GM12872 (cell line): ENCODE measurements around the gene CEP55.

ENCODE experiments used
- TF ChIP-seq, protein P1 (sequence below): IDR thresholded peaks from 3 replicates; pipeline ENCODE4 v1.5.1; 2011; ENCODE audit warnings: low read depth, mild to moderate bottlenecking, low read length, moderate library complexity; ENCODE audit not compliant: insufficient read depth

CEP55 gene

DNA sequence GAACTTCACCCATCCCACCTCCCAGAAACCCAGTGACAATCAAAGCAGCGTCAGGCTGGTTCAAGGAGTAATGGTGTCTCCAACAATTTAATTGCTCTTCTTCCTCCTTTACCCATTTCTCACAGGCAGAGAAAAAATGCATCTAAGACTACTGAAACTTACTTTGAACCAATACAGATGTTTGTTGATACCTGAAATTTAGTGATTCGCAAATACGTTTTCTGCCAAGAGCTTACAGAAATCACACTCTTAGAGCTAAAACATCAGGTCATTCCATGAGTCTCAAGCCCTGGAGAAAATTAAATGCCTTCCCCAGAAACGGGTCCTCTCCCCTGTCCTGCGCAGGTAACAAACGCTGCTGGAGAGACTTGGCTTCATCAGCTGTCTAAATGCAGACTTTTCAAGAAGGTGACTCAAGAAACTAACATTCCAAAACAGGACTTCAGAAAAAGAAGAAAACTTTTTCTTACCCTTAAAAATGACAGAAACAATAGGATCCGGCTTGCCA lies 14.7 kb upstream of the CEP55 start:
- TF ChIP-seq, protein P1, sequence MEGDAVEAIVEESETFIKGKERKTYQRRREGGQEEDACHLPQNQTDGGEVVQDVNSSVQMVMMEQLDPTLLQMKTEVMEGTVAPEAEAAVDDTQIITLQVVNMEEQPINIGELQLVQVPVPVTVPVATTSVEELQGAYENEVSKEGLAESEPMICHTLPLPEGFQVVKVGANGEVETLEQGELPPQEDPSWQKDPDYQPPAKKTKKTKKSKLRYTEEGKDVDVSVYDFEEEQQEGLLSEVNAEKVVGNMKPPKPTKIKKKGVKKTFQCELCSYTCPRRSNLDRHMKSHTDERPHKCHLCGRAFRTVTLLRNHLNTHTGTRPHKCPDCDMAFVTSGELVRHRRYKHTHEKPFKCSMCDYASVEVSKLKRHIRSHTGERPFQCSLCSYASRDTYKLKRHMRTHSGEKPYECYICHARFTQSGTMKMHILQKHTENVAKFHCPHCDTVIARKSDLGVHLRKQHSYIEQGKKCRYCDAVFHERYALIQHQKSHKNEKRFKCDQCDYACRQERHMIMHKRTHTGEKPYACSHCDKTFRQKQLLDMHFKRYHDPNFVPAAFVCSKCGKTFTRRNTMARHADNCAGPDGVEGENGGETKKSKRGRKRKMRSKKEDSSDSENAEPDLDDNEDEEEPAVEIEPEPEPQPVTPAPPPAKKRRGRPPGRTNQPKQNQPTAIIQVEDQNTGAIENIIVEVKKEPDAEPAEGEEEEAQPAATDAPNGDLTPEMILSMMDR: no peak

DNA sequence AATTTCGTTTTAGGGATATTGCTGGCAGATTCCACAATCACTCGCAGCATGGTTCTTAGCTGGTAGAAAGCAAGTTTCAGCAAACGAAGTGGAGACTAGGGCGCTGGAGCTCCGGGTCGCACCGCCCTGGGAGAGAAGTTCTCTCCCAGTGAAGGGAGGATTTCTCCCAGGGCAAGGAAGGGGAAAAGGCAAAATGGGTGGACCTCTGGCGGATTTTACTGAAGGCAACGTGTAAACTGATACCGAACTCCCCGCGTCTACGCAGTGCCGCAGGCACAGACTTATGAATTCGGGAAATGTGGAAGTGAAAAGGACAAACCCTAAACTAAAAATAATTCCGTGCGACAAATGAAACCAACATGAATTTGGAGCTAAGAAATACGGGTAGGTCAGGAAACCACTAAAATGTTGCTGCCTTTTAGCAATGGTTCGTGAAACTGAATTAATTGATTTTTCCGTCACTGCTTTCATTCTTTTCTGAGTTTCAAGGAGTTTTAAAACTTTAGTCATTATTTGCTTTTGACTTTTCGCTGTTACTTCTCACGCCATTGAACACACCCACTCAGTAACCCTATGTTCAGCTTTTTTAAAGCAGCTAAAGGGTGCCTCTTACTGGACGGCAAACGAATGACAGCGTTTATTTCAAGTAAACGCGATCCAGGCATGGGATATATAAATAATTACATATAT lies 14.1 kb upstream of the CEP55 start, which contains the start of gene MYOF:
TSS of gene MYOF (minus strand) at position 190 of the 690 bp plus-strand sequence. CDS start at position 50, 140 bp downstream.
- TF ChIP-seq, protein P1: peak; percentile 55

DNA sequence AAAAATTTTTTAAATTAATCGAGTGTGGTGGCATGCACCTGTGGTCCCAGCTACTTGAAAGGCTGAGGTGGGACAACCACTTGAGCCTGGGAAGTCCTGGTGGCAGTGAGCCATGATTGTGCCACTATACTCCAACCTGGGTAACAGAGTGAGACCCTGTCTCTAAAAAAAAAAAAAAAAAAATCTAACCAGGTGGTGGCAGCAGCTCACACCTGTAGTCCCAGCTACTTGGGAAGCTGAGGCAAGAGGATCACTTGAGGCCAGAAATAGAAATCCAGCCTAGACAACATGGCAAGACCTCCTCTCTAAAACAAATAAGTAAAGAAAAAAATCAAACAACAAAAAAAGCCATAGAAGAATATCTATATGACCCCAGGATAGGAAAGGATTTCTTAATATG lies 10.7 kb upstream of the CEP55 start:
- TF ChIP-seq, protein P1: no peak

DNA sequence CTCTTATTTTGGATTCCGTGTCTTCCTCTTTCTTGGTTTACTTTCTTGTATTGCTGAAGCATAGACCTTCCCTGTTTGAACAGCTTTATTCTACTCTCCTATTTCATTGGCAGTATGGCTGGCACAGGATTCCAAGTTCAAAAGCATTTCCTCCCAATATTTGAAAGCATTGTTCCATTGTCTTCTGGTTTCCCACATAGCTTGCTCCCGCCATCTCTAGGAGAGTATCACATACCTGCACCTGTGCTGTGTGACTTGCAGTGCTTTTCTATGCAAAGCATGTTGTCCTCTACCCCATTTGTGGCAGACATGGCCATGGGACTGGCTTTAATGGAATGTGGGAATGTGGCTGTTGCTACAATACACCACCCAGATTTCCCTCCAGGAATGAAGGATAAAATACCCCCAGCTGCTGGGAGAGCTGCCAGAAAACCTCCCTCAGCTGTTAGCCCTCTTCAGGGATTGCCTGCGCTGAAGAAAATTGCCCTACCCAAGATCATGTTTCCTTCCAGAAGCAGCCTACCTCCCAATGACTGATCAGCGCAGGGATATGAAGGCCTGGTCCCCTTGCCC lies 7.4 kb upstream of the CEP55 start:
- TF ChIP-seq, protein P1: no peak

DNA sequence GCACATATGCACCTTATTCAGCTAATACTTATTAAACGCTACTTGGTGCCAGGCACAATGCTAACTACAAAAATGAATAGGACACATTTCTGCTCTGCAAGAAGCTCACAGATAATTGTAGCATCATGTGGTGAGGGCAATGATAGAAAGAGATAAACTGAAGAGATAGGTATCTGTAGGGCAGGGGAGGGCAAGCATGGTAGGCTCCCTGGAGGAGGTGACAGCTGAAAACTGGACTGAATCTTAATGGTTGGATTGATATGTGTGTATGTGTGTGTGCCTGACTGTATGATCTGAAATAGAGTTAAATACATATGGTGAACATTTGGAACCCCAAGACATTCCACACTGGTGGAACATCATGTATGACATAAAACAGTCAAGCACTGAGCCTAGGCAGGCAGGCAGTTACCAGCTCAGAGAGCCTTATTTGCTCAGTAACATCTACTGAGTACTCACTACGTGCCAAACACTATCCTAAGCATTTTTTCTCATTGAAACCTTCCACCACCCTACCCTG lies 4.8 kb upstream of the CEP55 start:
- TF ChIP-seq, protein P1: no peak

DNA sequence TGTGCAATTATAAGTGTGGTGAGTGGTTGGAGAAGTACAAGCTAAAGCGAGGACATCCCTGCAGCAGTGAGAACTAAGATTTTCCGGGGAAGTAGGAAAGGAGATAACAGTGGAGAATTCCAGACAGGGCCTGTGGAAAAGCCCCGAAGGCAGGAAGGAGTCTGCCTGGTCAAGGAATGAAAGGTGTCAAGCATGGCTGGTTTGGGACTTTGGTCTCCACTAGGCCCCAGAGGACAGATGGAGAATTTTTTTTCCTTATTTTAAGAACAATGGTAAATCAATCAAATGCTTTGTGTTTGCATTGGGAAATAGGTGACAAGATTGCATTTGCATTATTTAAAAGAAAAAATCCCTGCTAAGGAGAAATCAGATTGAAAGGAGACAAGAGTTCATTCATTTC lies 3.2 kb upstream of the CEP55 start:
- TF ChIP-seq, protein P1: no peak

DNA sequence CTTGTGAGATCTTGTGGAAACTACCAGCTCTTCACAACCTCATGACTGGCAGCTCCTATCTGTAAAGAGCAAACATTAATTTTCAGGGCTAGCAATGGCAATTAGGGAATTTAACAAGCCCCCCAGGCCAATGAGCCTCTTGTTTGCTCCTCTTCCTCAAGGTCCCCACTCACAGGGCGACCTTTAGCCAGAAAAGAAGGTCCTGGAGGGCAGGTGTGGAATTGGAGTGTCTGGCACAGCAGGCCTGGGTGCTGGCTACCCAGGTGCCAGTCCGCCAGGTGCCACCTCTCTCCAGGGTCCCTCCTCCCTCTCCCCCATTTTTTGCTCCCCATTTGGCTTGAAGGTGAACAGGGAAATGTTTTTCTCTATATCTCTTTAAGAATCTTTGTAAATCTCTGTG lies 1.9 kb upstream of the CEP55 start:
- TF ChIP-seq, protein P1: no peak
